MM.1S (cell line): ENCODE data around the gene TSC22D4.

ENCODE experiments used
- DNase-seq: peaks from one replicate; pipeline ENCODE4 v3.0.0-alpha.2; 2015
- H2AFZ ChIP-seq: fragments of 300-600 bp; sonication (generic); 2 replicates; pipeline ENCODE4 v1.6.0; 2016; ENCODE audit warnings: antibody characterized with exemption, low read length
- H3F3A ChIP-seq: fragments of 300-600 bp; sonication (generic); 2 replicates; pipeline ENCODE4 v1.6.1; 2016; ENCODE audit warnings: mild to moderate bottlenecking, antibody characterized with exemption, low read length, moderate library complexity, mixed read lengths; ENCODE audit not compliant: insufficient read depth
- H3K27ac ChIP-seq: fragments of 300-600 bp; sonication (generic); 2 replicates; pipeline ENCODE4 v1.5.1; 2016; ENCODE audit warnings: mild to moderate bottlenecking, low read length
- H3K27me3 ChIP-seq: fragments of 300-600 bp; sonication (generic); replicated peaks from 2 replicates; pipeline ENCODE4 v1.6.0; 2016; ENCODE audit warnings: low read length; ENCODE audit not compliant: insufficient read depth
- H3K36me3 ChIP-seq: fragments of 300-600 bp; sonication (generic); replicated peaks from 2 replicates; pipeline ENCODE4 v1.6.1; 2016; ENCODE audit warnings: mild to moderate bottlenecking, low read length, mixed read lengths; ENCODE audit not compliant: insufficient read depth
- H3K4me1 ChIP-seq: fragments of 300-600 bp; sonication (generic); 2 replicates; pipeline ENCODE4 v1.6.1; 2016; ENCODE audit warnings: low read length, mixed read lengths
- H3K4me2 ChIP-seq: fragments of 300-600 bp; sonication (generic); 2 replicates; pipeline ENCODE4 v1.6.0; 2016; ENCODE audit warnings: low read depth, low read length
- H3K4me3 ChIP-seq: fragments of 300-600 bp; sonication (generic); 2 replicates; pipeline ENCODE4 v1.5.1; 2016; ENCODE audit warnings: low read length, mixed read lengths
- H3K79me2 ChIP-seq: fragments of 300-600 bp; sonication (generic); 2 replicates; pipeline ENCODE4 v1.6.1; 2016; ENCODE audit warnings: mixed run types, low read length, mixed read lengths
- H3K9ac ChIP-seq: fragments of 300-600 bp; sonication (generic); 2 replicates; pipeline ENCODE4 v1.6.1; 2016; ENCODE audit warnings: low read length, mixed read lengths
- H3K9me2 ChIP-seq: fragments of 300-600 bp; sonication (generic); replicated peaks from 2 replicates; pipeline ENCODE4 v1.6.1; 2016; ENCODE audit warnings: mild to moderate bottlenecking, low read length, mixed read lengths; ENCODE audit not compliant: insufficient read depth
- H3K9me3 ChIP-seq: fragments of 300-600 bp; sonication (generic); replicated peaks from 2 replicates; pipeline ENCODE4 v1.6.1; 2016; ENCODE audit warnings: mild to moderate bottlenecking, low read length, mixed read lengths; ENCODE audit not compliant: insufficient read depth
- H4K20me1 ChIP-seq: fragments of 300-600 bp; sonication (generic); 2 replicates; pipeline ENCODE4 v1.6.1; 2016; ENCODE audit warnings: mild to moderate bottlenecking, low read length, moderate library complexity, mixed read lengths; ENCODE audit not compliant: insufficient read depth
- EZH2 ChIP-seq: fragments of 300-600 bp; sonication (generic); optimal IDR thresholded peaks from 2 replicates; pipeline ENCODE3; 2017; ENCODE audit warnings: low read depth, mild to moderate bottlenecking, antibody characterized with exemption, low read length, mixed read lengths
- EZH2phosphoT487 ChIP-seq: fragments of 300-600 bp; sonication (generic); IDR thresholded peaks from 2 replicates; pipeline ENCODE4 v1.6.1; 2018; ENCODE audit warnings: antibody characterized with exemption, low read length
- TF ChIP-seq, protein P1 (sequence below): fragments of 300-600 bp; sonication (generic); IDR thresholded peaks from 2 replicates; pipeline ENCODE4 v1.5.1; 2016; ENCODE audit warnings: antibody characterized with exemption, low read length, mixed read lengths

TSC22D4 gene

DNA sequence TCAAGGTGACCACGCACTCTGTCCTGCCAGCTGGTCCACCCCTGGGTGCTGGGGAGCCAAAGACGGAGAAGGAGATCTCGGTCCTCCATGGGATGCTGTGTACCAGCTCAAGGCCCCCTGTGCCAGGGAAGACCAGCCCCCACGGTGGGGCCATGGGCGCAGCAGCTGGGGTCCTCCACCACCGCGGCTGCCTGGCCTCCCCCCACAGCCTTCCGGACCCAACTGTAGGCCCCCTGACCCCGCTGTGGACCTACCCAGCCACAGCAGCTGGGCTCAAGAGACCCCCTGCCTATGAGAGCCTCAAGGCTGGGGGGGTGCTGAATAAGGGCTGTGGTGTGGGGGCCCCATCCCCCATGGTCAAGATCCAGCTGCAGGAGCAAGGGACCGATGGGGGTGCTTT is 10.1 kb upstream of the TSC22D4 start:
- H3K4me1 ChIP-seq: no peaks in the 10 kb centered on the region
- H3K9me2 ChIP-seq: no peaks in the 10 kb centered on the region
- TF ChIP-seq EZH2 (no peak), EZH2phosphoT487 (no peak)
- TF ChIP-seq, protein P1, sequence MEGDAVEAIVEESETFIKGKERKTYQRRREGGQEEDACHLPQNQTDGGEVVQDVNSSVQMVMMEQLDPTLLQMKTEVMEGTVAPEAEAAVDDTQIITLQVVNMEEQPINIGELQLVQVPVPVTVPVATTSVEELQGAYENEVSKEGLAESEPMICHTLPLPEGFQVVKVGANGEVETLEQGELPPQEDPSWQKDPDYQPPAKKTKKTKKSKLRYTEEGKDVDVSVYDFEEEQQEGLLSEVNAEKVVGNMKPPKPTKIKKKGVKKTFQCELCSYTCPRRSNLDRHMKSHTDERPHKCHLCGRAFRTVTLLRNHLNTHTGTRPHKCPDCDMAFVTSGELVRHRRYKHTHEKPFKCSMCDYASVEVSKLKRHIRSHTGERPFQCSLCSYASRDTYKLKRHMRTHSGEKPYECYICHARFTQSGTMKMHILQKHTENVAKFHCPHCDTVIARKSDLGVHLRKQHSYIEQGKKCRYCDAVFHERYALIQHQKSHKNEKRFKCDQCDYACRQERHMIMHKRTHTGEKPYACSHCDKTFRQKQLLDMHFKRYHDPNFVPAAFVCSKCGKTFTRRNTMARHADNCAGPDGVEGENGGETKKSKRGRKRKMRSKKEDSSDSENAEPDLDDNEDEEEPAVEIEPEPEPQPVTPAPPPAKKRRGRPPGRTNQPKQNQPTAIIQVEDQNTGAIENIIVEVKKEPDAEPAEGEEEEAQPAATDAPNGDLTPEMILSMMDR: no peak
- H3K27ac ChIP-seq: no peak overlapping the region
- H4K20me1 ChIP-seq: no peaks in the 10 kb centered on the region
- H3F3A ChIP-seq: no peaks in the 10 kb centered on the region
- H3K79me2 ChIP-seq: no peaks in the 10 kb centered on the region
- no peak overlapping the region for H3K4me3 ChIP-seq
- H3K9ac ChIP-seq: no peak overlapping the region
- H3K4me2 ChIP-seq: no peak overlapping the region
- no peaks in the 10 kb centered on the region for H3K36me3 ChIP-seq
- DNase-seq: no peak
- no peak overlapping the region for H2AFZ ChIP-seq
- H3K9me3 ChIP-seq: no peaks in the 10 kb centered on the region
- peaks cover 93% of the 10 kb centered on the region for H3K27me3 ChIP-seq

DNA sequence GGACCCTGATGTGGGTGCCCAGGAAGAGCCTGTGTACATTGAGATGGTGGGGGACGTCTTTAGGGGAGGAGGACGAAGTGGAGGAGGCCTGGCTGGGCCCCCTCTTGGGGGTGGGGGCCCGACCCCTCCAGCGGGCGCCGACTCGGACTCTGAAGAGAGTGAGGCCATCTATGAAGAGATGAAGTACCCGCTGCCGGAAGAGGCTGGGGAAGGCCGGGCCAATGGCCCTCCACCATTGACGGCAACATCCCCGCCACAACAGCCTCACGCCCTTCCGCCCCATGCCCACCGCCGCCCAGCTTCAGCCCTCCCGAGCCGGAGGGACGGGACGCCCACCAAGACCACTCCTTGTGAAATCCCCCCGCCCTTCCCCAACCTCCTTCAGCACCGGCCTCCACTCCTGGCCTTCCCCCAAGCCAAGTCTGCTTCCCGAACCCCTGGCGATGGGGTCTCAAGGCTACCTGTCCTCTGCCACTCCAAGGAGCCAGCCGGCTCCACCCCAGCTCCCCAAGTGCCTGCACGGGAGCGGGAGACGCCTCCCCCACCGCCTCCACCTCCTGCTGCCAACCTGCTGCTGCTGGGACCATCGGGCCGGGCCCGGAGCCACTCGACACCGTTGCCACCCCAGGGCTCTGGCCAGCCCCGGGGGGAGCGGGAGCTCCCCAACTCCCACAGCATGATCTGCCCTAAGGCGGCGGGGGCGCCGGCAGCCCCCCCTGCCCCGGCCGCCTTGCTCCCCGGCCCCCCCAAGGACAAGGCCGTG is 9.5 kb upstream of the TSC22D4 start:
- Histone ChIP-seq H3K4me2 (no peak overlapping the region), H3K9me2 (no peaks in the 10 kb centered on the region), H3K27ac (no peak overlapping the region), H2AFZ (no peak overlapping the region), H3K36me3 (no peaks in the 10 kb centered on the region), H4K20me1 (no peaks in the 10 kb centered on the region), H3K9me3 (no peaks in the 10 kb centered on the region), H3F3A (no peaks in the 10 kb centered on the region), H3K27me3 (peaks cover 91% of the 10 kb centered on the region), H3K4me1 (no peaks in the 10 kb centered on the region), H3K79me2 (no peaks in the 10 kb centered on the region), H3K9ac (no peak overlapping the region), H3K4me3 (no peak overlapping the region)
- TF ChIP-seq, protein P1: no peak
- TF ChIP-seq EZH2: no peak
- no peak for TF ChIP-seq EZH2phosphoT487
- DNase-seq: no peak

DNA sequence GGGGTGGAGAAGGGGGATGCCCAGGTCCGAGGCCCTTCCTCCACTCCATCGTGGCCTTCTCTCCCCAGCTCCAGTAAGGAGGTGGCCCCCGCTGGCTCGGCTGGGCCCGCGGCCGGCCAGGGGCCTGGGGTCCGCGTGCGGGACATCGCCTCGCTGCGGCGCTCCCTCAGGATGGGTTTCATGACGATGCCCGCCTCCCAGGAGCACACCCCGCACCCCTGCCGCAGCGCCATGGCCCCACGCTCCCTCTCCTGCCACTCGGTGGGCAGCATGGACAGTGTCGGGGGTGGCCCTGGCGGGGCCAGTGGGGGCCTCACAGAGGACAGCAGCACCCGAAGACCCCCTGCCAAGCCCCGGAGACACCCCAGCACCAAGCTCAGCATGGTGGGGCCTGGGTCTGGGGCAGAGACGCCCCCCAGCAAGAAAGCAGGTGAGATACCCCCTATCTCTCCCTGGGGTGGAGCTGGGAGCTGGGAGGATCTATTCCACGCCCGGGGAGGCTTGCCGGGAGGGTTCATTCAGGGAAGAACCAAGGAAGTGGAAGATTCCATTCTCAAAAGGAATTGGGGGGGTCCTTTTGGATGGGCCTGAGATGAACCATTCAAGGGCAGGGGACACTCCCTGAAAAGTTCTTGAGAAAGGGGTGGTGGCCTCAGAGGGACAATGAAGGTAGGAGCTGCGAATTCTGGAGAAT is 7.9 kb upstream of the TSC22D4 start:
- no peaks in the 10 kb centered on the region for H4K20me1 ChIP-seq
- H3K4me3 ChIP-seq: no peak overlapping the region
- no peaks in the 10 kb centered on the region for H3K79me2 ChIP-seq
- H3K4me1 ChIP-seq: peaks cover 3% of the 10 kb centered on the region; the same call in 1 of the 2 replicates
- H3K9me2 ChIP-seq: no peaks in the 10 kb centered on the region
- H3K9ac ChIP-seq: no peak overlapping the region
- no peaks in the 10 kb centered on the region for H3F3A ChIP-seq
- H3K9me3 ChIP-seq: no peaks in the 10 kb centered on the region
- no peak overlapping the region for H3K4me2 ChIP-seq
- H3K27me3 ChIP-seq: peaks cover 74% of the 10 kb centered on the region
- no peak overlapping the region for H2AFZ ChIP-seq
- H3K27ac ChIP-seq: no peak overlapping the region
- DNase-seq: no peak
- no peaks in the 10 kb centered on the region for H3K36me3 ChIP-seq
- TF ChIP-seq, protein P1: no peak
- TF ChIP-seq EZH2 (no peak), EZH2phosphoT487 (no peak)
